Astrocyte (in vitro differentiated cells and primary cell): ENCODE results near the gene GPS2. TPM values are rescaled to one million over a fixed set of nuclear protein-coding genes. Genes with fewer than 3 reads are reported as not detected.

Source experiments
- DNase-seq: peaks from one replicate; pipeline ENCODE4 v3.0.0-alpha.2; 2010; ENCODE audit warnings: low read depth
- FAIRE-seq: peaks from 2 replicates; lab custom pipeline; 2011; peaks lifted over from hg19 to GRCh38; lab: Jason Lieb, UNC
- H2AFZ ChIP-seq: 2 replicates; pipeline ENCODE4 v1.6.0; 2012; ENCODE audit warnings: low read depth, low read length, inconsistent platforms
- H3K27ac ChIP-seq: 2 replicates; pipeline ENCODE4 v1.5.1; 2011; ENCODE audit warnings: low read depth, low read length, inconsistent platforms
- H3K27me3 ChIP-seq: 2 replicates; pipeline ENCODE4 v1.6.0; 2011; ENCODE audit warnings: low read length, inconsistent platforms; ENCODE audit not compliant: insufficient read depth
- H3K36me3 ChIP-seq: 2 replicates; pipeline ENCODE4 v1.5.1; 2011; ENCODE audit warnings: low read length, inconsistent platforms; ENCODE audit not compliant: insufficient read depth
- H3K4me1 ChIP-seq: 2 replicates; pipeline ENCODE4 v1.5.1; 2011; ENCODE audit warnings: low read length, inconsistent platforms; ENCODE audit not compliant: insufficient read depth
- H3K4me2 ChIP-seq: 2 replicates; pipeline ENCODE4 v1.6.0; 2012; ENCODE audit warnings: low read length, inconsistent platforms
- H3K4me3 ChIP-seq: 2 replicates; pipeline ENCODE4 v1.5.1; 2011; ENCODE audit warnings: low read depth, mild to moderate bottlenecking, low read length, inconsistent platforms; ENCODE audit not compliant: insufficient read depth
- H3K79me2 ChIP-seq: 2 replicates; pipeline ENCODE4 v1.6.0; 2012; ENCODE audit warnings: mild to moderate bottlenecking, low read length, inconsistent platforms; ENCODE audit not compliant: insufficient read depth
- H3K9ac ChIP-seq: 2 replicates; pipeline ENCODE4 v1.6.0; 2012; ENCODE audit warnings: mild to moderate bottlenecking, low read length, inconsistent platforms
- H3K9me3 ChIP-seq: 2 replicates; pipeline ENCODE4 v1.5.1; 2012; ENCODE audit warnings: low read depth, mild to moderate bottlenecking, low read length, inconsistent platforms; ENCODE audit not compliant: insufficient read depth
- H4K20me1 ChIP-seq: 2 replicates; pipeline ENCODE4 v1.6.0; 2012; ENCODE audit warnings: low read length, inconsistent platforms; ENCODE audit not compliant: insufficient read depth
- H3K27ac Mint-ChIP-seq: one replicate; pipeline ENCODE4 v1.8.0; 2021; ENCODE audit warnings: mild to moderate bottlenecking, mixed read lengths; ENCODE audit not compliant: unreplicated experiment
- H3K27me3 Mint-ChIP-seq: one replicate; pipeline ENCODE4 v1.8.0; 2021; ENCODE audit warnings: low read depth, mixed read lengths; ENCODE audit not compliant: unreplicated experiment
- H3K36me3 Mint-ChIP-seq: one replicate; pipeline ENCODE4 v1.8.0; 2021; ENCODE audit warnings: low read depth, mixed read lengths; ENCODE audit not compliant: unreplicated experiment
- H3K4me1 Mint-ChIP-seq: one replicate; pipeline ENCODE4 v1.8.0; 2021; ENCODE audit warnings: low read depth, mixed read lengths; ENCODE audit not compliant: unreplicated experiment
- H3K4me3 Mint-ChIP-seq: one replicate; pipeline ENCODE4 v1.8.0; 2021; ENCODE audit warnings: mild to moderate bottlenecking, moderate library complexity, mixed read lengths; ENCODE audit not compliant: unreplicated experiment
- H3K9me3 Mint-ChIP-seq: one replicate; pipeline ENCODE4 v1.8.0; 2021; ENCODE audit warnings: mild to moderate bottlenecking, mixed read lengths; ENCODE audit not compliant: unreplicated experiment
- EZH2 ChIP-seq: IDR thresholded peaks from 2 replicates; pipeline ENCODE4 v1.6.1; 2012; ENCODE audit warnings: mild to moderate bottlenecking, low read length, inconsistent platforms; ENCODE audit not compliant: insufficient read depth
- total RNA-seq: library from RNA; stranded (reverse); gene quantifications from 2 replicates; pipeline ENCODE4 v1.2.1, GENCODE V29; 2021
- TF ChIP-seq, protein P1 (sequence below): IDR thresholded peaks from 2 replicates; pipeline ENCODE4 v1.5.1; 2011; ENCODE audit warnings: low read depth, mild to moderate bottlenecking, inconsistent platforms, low read length, moderate library complexity; ENCODE audit not compliant: insufficient read depth

The GPS2 gene
- total RNA-seq, 1 donor from 2014 or later = 49.8 TPM

DNA sequence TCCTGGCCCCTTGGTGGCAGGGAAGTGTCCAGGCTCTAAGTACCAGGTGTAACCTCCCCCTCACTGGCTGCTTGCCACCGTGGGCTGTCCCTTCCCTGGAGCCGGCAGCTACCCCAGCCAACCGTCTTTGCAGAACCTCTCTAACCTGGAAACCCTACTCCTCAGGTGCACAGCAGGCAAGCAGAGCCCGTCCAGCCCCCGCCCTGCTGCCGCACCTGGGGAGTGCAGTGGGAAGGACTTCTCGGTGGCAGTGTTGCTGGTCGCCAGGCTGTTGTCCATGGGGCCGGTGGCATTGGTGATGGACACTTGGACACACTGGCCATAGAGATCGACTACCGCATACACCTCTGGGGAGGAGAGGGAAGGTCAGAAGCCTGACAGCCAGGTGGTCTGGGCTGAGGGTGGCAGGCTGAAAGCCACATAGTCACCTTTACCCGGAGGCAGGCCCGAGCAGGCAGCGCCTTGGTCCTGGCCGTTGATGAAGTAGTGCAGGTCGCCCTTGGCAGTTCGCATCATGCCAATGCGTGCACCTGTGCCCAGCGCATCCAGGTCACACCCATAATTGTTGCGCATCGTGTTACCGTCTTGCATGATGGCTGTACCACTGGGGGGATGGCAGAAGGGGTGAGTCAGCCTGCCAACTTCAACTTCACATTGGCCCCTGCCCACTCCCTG is 7.5 kb upstream of the GPS2 start:
- Histone ChIP-seq H3K27me3 (no peaks in the 10 kb centered on the region), H3K4me3 (no peak overlapping the region), H3K9me3 (no peaks in the 10 kb centered on the region), H4K20me1 (peaks cover 6% of the 10 kb centered on the region), H3K9ac (no peak overlapping the region), H3K4me1 (no peaks in the 10 kb centered on the region), H3K79me2 (peaks cover 16% of the 10 kb centered on the region), H3K36me3 (peaks cover 16% of the 10 kb centered on the region), H3K4me2 (no peak overlapping the region), H2AFZ (no peak overlapping the region), H3K27ac (no peak overlapping the region)
- peaks cover 24% of the 10 kb centered on the region for H3K36me3 Mint-ChIP-seq
- no peak for DNase-seq
- peaks cover 1% of the 10 kb centered on the region for H3K4me1 Mint-ChIP-seq
- no peak overlapping the region for H3K4me3 Mint-ChIP-seq
- TF ChIP-seq, protein P1, sequence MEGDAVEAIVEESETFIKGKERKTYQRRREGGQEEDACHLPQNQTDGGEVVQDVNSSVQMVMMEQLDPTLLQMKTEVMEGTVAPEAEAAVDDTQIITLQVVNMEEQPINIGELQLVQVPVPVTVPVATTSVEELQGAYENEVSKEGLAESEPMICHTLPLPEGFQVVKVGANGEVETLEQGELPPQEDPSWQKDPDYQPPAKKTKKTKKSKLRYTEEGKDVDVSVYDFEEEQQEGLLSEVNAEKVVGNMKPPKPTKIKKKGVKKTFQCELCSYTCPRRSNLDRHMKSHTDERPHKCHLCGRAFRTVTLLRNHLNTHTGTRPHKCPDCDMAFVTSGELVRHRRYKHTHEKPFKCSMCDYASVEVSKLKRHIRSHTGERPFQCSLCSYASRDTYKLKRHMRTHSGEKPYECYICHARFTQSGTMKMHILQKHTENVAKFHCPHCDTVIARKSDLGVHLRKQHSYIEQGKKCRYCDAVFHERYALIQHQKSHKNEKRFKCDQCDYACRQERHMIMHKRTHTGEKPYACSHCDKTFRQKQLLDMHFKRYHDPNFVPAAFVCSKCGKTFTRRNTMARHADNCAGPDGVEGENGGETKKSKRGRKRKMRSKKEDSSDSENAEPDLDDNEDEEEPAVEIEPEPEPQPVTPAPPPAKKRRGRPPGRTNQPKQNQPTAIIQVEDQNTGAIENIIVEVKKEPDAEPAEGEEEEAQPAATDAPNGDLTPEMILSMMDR = no peak
- TF ChIP-seq EZH2 = no peak
- FAIRE-seq = no peak
- no peaks in the 10 kb centered on the region for H3K9me3 Mint-ChIP-seq
- no peak overlapping the region for H3K27ac Mint-ChIP-seq
- no peaks in the 10 kb centered on the region for H3K27me3 Mint-ChIP-seq

DNA sequence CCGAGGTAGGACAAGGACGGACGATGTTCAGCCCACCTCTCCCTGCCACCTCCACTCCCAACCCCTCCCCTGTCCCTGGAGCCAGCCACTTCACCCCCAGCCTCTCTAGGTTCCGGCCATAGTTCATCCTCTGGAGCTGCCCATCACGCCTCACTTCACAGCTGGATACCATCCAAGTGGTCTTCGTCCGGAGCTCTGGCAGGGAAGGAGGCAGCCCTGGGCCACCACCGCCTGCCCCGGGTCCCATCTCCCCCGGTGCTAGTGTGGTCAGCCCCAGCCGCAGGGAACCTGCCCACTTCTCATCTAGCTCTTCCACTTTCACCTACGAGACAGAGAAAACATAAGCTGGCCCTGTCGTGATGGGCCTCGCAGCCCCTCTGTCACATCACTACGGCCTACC is 6.3 kb upstream of the GPS2 start:
- H3K4me3 Mint-ChIP-seq = no peak overlapping the region
- H3K4me2 ChIP-seq = no peak overlapping the region
- peaks cover under 1% of the 10 kb centered on the region for H3K4me1 Mint-ChIP-seq
- no peaks in the 10 kb centered on the region for H3K27me3 ChIP-seq
- H3K27ac ChIP-seq = no peak overlapping the region
- H3K36me3 Mint-ChIP-seq = peaks cover 25% of the 10 kb centered on the region
- TF ChIP-seq, protein P1 = no peak
- TF ChIP-seq EZH2 = no peak
- H3K27me3 Mint-ChIP-seq = no peaks in the 10 kb centered on the region
- H3K4me3 ChIP-seq = no peak overlapping the region
- H4K20me1 ChIP-seq = peaks cover 4% of the 10 kb centered on the region
- H3K79me2 ChIP-seq = peaks cover 4% of the 10 kb centered on the region
- peaks cover 16% of the 10 kb centered on the region for H3K36me3 ChIP-seq
- no peaks in the 10 kb centered on the region for H3K9me3 ChIP-seq
- FAIRE-seq = no peak
- no peak for DNase-seq
- H3K27ac Mint-ChIP-seq = no peak overlapping the region
- no peaks in the 10 kb centered on the region for H3K9me3 Mint-ChIP-seq
- no peak overlapping the region for H3K9ac ChIP-seq
- H2AFZ ChIP-seq = no peak overlapping the region
- H3K4me1 ChIP-seq = no peaks in the 10 kb centered on the region
